Ishikawa (cell line): Measurements from ENCODE around the gene NIM1K.

Experiments used
- REST ChIP-seq: IDR thresholded peaks from 2 replicates; pipeline ENCODE4 v1.6.1; 2012; ENCODE audit warnings: low read depth, mild to moderate bottlenecking
- TEAD4 ChIP-seq: IDR thresholded peaks from 2 replicates; pipeline ENCODE4 v1.6.1; 2012
- ZBTB7A ChIP-seq: IDR thresholded peaks from 2 replicates; pipeline ENCODE4 v1.6.1; 2012; ENCODE audit warnings: low read depth

GRCh38 chr5:43298443-43298842 is 106.4 kb downstream of the NIM1K start:
- TF ChIP-seq REST (no peak), TEAD4 (no peak), ZBTB7A (no peak)
